Body of pancreas (tissue), 4 donors: ENCODE measurements around the gene USF3.

Experiments used
- CTCF ChIP-seq, 7 experiments: fragments of 450-650 bp in 4 of 7; fragments of 200-600 bp in 3 of 7; sonication (generic) in 3 of 7; IDR thresholded peaks; one replicate each; pipeline ENCODE4 v1.5.1; 2016 to 2019; ENCODE audit warnings: antibody characterized with exemption in 7 of 7
- POLR2A ChIP-seq, 3 donors: fragments of 450-650 bp; IDR thresholded peaks; one replicate each; pipeline ENCODE4 v1.6.1; 2016; ENCODE audit warnings: antibody characterized with exemption in 3 of 3, mild to moderate bottlenecking in 2 of 3

DNA sequence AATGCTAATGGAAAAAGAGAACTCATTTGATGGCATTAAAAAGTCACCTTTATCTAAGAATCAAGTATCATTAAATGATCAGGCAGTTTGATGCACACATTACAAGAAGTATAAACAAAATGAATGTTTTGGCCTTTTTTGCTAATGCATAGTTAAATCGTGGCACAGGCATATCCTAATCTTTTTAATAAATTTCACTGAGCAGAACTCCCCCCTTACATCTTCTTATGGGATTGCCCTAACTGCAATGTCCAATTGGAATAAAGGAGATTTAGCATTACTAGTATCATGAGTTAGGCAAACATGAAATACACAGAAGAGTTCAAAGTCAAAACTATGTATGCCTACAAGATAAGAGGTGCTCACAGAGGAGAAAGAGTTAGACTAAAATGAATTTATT, 32.7 kb downstream of the USF3 start:
- TF ChIP-seq CTCF (IDR thresholded peaks at IDR 0.05) (no peak), POLR2A (IDR thresholded peaks at IDR 0.05) (no peak)
